Omental fat pad (tissue), 4 donors: ENCODE data around the gene ATMIN. TPM values are rescaled to one million over a fixed set of nuclear protein-coding genes. Genes with fewer than 3 reads are reported as not detected.

Experiments
- ATAC-seq: fragments of 150-250 bp; one replicate; pipeline ENCODE4 v1.9.1; 2016; ENCODE audit warnings: mild to moderate bottlenecking, moderate library complexity; ENCODE audit not compliant: low FRiP score
- DNase-seq: peaks from one replicate; pipeline ENCODE4 v3.0.0-alpha.2; 2019; ENCODE audit warnings: low spot score
- total RNA-seq, 4 donors: library from RNA; depleted of rRNA; stranded (reverse); fragments of >200 nt; gene quantifications; one replicate each; pipeline ENCODE4 v1.1.0, GENCODE V29; 2016
- TF ChIP-seq, protein P1 (sequence below), 3 donors: fragments of 450-650 bp; IDR thresholded peaks; one replicate each; pipeline ENCODE4 v1.5.1; 2016 to 2017; ENCODE audit warnings: antibody characterized with exemption in 3 of 3, mild to moderate bottlenecking in 3 of 3, moderate library complexity in 2 of 3

ATMIN gene
- total RNA-seq, 4 donors from 2014 or later, result 34.5 to 45.6 (median 37.5) TPM

DNA sequence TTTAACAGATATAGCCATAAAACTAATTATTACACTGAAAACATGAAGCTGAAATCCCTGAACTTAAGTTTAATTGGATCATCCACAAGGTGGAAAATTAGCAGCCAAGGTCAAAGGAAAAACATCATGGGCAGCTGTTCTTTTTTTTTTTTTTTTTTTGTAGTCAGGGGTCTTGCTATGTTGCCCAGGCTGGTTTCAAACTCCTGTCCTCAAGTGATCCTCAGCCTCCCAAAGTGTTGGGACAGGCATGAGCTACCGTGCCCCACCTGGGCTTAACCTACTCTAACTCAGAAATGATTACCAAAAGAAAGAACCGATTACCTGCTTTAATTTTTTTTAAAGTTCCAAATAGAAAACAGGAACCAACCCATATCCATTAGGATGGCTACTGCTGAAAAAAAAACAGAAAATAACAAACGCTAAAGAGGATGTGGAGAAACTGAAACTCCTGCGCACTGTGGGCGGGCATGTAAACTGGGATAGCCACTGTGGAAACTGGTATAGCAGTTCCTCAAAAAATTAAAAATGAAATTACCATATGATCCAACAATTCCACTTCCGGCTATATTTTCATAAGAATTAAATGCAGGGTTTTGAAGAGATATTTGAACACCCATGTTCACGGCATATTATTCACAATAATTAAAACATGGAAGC lies 37.5 kb upstream of the ATMIN start:
- DNase-seq (no peak), ATAC-seq (no peak)
- TF ChIP-seq, protein P1, sequence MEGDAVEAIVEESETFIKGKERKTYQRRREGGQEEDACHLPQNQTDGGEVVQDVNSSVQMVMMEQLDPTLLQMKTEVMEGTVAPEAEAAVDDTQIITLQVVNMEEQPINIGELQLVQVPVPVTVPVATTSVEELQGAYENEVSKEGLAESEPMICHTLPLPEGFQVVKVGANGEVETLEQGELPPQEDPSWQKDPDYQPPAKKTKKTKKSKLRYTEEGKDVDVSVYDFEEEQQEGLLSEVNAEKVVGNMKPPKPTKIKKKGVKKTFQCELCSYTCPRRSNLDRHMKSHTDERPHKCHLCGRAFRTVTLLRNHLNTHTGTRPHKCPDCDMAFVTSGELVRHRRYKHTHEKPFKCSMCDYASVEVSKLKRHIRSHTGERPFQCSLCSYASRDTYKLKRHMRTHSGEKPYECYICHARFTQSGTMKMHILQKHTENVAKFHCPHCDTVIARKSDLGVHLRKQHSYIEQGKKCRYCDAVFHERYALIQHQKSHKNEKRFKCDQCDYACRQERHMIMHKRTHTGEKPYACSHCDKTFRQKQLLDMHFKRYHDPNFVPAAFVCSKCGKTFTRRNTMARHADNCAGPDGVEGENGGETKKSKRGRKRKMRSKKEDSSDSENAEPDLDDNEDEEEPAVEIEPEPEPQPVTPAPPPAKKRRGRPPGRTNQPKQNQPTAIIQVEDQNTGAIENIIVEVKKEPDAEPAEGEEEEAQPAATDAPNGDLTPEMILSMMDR (IDR thresholded peaks at IDR 0.05), result no peak

DNA sequence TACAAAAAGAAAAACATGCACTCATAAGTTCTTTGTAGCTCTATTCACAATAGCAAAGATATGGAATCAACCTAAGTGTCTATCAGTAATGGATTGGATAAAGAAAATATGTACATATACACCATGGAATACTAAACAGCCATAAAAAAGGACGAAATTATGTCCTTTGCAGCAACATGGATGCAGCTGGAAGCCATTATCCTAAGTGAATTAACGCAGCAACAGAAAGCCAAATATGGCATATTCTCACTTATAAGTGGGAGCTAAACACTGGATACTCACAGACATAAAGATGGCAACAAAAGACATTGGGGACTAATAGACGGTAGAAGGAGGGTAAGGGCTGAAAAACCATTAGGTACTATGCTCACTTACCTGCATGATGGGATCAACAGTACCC lies 34.8 kb upstream of the ATMIN start:
- DNase-seq, result no peak
- TF ChIP-seq, protein P1 (IDR thresholded peaks at IDR 0.05), result no peak
- no peak for ATAC-seq

DNA sequence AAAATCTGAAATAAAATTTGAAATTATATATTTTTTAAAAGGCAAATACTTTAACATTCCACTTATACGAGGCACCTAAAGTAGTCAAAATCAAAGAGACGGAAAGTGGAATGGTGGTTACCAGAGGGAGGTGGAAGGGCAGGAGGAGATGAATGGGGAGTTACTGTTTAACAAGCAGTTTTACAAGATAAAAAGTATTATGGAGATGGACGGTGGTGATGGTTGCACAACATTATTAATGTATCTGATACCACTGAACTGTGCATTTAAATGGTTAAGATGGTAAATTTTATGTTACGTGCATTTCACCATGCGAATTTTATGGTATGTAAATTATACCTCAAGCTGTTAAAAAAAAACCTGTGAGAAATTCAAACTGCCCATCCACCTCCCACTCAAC lies 34.3 kb upstream of the ATMIN start:
- DNase-seq, result no peak
- ATAC-seq, result no peak
- TF ChIP-seq, protein P1 (IDR thresholded peaks at IDR 0.05), result no peak

DNA sequence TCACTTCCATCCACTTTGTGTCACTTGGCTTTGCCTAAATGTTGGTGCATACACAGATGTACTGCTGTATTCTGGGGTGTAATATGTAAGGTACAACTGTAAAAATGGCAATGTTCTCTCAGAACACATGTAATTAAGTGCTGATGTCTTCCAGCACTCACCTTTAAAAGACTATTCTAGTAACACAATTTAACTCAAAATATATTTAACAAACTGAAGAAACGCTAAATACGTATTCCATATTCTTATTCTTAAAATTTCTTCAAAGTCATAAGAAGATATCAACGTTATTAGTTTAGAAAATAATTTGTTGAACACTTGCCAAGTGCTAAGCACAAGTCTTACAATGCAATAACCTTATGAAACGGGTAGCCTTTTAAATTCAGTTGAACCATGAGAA lies 32.6 kb upstream of the ATMIN start:
- no peak for ATAC-seq
- DNase-seq, result no peak
- TF ChIP-seq, protein P1 (IDR thresholded peaks at IDR 0.05), result no peak

DNA sequence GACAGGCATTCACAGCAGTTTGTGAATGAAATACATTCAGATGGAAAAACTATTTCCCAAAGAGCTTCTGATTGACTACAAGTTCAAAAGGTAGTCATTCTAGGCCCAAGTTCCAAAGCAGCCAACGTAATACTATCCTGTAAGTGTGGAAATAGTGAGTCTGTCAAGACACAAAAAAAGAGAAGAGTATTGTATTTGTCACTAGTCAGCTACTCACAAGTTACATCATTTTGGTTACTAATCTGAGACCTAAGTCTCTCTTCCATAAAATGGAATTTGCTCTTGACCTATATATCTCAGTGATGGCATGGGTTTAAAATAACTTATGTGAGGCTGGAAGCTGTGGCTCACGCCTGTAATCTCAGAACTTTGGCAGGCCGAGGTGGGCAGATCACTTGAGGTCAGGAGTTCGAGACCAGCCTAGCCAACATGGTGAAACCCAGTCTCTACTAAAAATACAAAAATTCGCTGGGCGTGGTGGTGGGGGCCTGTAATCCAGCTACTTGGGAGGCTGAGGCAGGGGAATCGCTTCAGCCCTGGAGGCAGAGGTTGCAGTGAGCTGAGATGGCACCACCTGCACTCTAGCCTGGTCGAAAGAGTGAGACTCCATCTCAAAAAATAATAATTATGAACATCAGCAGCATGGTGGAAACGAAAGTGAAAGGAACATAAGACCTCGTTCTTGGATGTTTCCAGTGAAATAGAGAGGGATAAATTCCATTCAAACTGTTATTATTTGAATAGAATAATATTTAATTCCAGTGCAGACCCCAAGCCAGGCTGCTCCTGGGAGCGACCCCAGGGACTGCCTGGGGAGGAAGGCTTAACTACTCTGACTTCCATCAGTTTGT lies 31.8 kb upstream of the ATMIN start:
- ATAC-seq (no peak), DNase-seq (no peak)
- TF ChIP-seq, protein P1 (IDR thresholded peaks at IDR 0.05), result no peak

DNA sequence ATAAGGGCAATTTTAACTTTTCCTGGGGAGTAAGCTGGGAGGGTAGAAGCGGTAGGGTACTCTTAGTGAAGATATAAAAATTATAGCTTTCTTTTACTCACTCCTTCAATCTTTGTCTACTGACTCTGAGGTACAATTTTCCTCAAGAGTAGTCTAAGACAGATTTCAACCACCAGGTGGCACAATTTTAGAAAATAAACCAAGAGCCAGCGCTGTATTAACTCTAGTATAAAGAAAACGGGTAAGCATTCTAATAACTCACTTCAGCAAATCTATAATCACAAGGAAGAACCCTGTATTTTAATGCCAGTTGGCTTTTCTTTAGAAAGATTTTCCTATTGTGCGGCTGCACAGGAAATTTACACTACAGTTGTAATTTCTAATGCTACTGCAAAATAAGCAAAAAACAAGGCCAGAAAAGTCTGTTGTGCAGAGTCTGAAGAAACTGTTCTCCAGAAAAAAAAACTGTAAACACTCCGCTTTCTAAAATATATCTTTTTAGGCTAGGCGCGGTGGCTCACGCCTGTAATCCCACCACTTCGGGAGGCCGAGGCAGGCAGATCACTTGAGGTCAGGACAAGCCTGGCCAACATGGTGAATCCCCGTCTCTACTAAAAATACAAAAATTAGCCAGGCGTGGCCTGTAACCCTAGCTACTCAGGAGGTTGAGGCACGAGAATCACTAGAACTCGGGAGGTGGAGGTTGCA lies 30.8 kb upstream of the ATMIN start:
- no peak for ATAC-seq
- TF ChIP-seq, protein P1 (IDR thresholded peaks at IDR 0.05), result peak in 1 of 3 donors; percentile 30
- DNase-seq, result no peak
